Measurements from ENCODE around the gene HUNK.

Gene HUNK

DNA sequence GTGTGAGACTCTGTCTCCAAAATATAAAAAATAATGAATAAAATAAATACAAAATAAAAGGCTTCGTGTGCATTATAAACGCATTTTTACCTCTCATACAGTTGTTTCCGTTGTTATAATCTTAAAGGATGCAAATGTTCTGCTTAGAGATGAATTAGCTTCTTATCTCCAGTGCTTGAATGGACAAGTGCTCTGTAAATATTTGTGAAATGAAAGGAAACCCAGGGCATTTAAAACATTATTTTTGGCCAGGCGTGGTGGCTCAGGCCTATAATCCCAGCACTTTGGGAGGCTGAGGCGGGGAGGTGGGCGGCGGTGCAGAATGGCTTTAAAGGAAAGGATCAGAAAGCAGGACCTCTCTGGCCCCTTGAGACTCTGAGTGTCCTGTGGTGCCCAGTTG is 94.5 kb downstream of the HUNK start:
- H3K9me2 ChIP-seq (replicated peaks; ENCODE audit: control insufficient read depth, low read length), result no peaks in the 10 kb centered on the region

GRCh38 chr21:31972622-31973021 is 99.8 kb downstream of the HUNK start:
- H3K36me3 ChIP-seq (ENCODE audit: control insufficient read depth, low read length), result no peaks in the 10 kb centered on the region
- H3K27me3 ChIP-seq (ENCODE audit: control insufficient read depth, low read length), result no peaks in the 10 kb centered on the region
- H3K9me3 ChIP-seq (ENCODE audit: control insufficient read depth, insufficient read depth, low read length), result no peaks in the 10 kb centered on the region
- H3F3A ChIP-seq (ENCODE audit: control insufficient read depth, insufficient read depth), result no peaks in the 10 kb centered on the region
- H3K27ac ChIP-seq (ENCODE audit: low read depth, low read length), result no peak overlapping the region
- H3K4me3 ChIP-seq (ENCODE audit: low read length), result no peak overlapping the region
- peaks cover 9% of the 10 kb centered on the region for H3K4me1 ChIP-seq (ENCODE audit: control insufficient read depth, low read length)
- TF ChIP-seq EZH2phosphoT487 (IDR thresholded peaks at IDR 0.05; ENCODE audit: borderline replicate concordance, low read length), result no peak
- TF ChIP-seq, protein P1, sequence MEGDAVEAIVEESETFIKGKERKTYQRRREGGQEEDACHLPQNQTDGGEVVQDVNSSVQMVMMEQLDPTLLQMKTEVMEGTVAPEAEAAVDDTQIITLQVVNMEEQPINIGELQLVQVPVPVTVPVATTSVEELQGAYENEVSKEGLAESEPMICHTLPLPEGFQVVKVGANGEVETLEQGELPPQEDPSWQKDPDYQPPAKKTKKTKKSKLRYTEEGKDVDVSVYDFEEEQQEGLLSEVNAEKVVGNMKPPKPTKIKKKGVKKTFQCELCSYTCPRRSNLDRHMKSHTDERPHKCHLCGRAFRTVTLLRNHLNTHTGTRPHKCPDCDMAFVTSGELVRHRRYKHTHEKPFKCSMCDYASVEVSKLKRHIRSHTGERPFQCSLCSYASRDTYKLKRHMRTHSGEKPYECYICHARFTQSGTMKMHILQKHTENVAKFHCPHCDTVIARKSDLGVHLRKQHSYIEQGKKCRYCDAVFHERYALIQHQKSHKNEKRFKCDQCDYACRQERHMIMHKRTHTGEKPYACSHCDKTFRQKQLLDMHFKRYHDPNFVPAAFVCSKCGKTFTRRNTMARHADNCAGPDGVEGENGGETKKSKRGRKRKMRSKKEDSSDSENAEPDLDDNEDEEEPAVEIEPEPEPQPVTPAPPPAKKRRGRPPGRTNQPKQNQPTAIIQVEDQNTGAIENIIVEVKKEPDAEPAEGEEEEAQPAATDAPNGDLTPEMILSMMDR (IDR thresholded peaks at IDR 0.05; ENCODE audit: low read depth, low read length, poor library complexity, severe bottlenecking), result no peak
- no peak overlapping the region for H3K4me2 ChIP-seq (ENCODE audit: low read length)
- no peaks in the 10 kb centered on the region for H3K79me2 ChIP-seq (ENCODE audit: control insufficient read depth, low read length)
- no peaks in the 10 kb centered on the region for H4K20me1 ChIP-seq (ENCODE audit: control insufficient read depth, insufficient read depth, low read depth, low read length)
- no peaks in the 10 kb centered on the region for H3K9me2 ChIP-seq (replicated peaks; ENCODE audit: control insufficient read depth, low read length)

More for the DNA sequence above, 94.5 kb downstream of the HUNK start:
- H3K79me2 ChIP-seq (ENCODE audit: control insufficient read depth, low read length), result no peaks in the 10 kb centered on the region
- no peak overlapping the region for H3K4me3 ChIP-seq (ENCODE audit: low read length)
- H4K20me1 ChIP-seq (ENCODE audit: control insufficient read depth, insufficient read depth, low read depth, low read length), result no peaks in the 10 kb centered on the region
- no peaks in the 10 kb centered on the region for H3F3A ChIP-seq (ENCODE audit: control insufficient read depth, insufficient read depth)
- H3K27ac ChIP-seq (ENCODE audit: low read depth, low read length), result no peak overlapping the region
- TF ChIP-seq EZH2phosphoT487 (IDR thresholded peaks at IDR 0.05; ENCODE audit: borderline replicate concordance, low read length), result no peak
- no peaks in the 10 kb centered on the region for H3K4me1 ChIP-seq (ENCODE audit: control insufficient read depth, low read length)
- H3K4me2 ChIP-seq (ENCODE audit: low read length), result no peak overlapping the region
- H3K9me3 ChIP-seq (ENCODE audit: control insufficient read depth, insufficient read depth, low read length), result no peaks in the 10 kb centered on the region
- H3K27me3 ChIP-seq (ENCODE audit: control insufficient read depth, low read length), result no peaks in the 10 kb centered on the region
- H3K36me3 ChIP-seq (ENCODE audit: control insufficient read depth, low read length), result no peaks in the 10 kb centered on the region

- Histone ChIP-seq H3K79me2 (ENCODE audit: control insufficient read depth, low read length) (no peaks in the 10 kb centered on the region), H3K9me2 (replicated peaks; ENCODE audit: control insufficient read depth, low read length) (no peaks in the 10 kb centered on the region), H3K27me3 (ENCODE audit: control insufficient read depth, low read length) (no peaks in the 10 kb centered on the region), H3K36me3 (ENCODE audit: control insufficient read depth, low read length) (no peaks in the 10 kb centered on the region), H3K27ac (ENCODE audit: low read depth, low read length) (no peak overlapping the region), H3K4me1 (ENCODE audit: control insufficient read depth, low read length) (peaks cover 9% of the 10 kb centered on the region), H3K4me2 (ENCODE audit: low read length) (no peak overlapping the region), H3F3A (ENCODE audit: control insufficient read depth, insufficient read depth) (no peaks in the 10 kb centered on the region), H4K20me1 (ENCODE audit: control insufficient read depth, insufficient read depth, low read depth, low read length) (no peaks in the 10 kb centered on the region), H3K9me3 (ENCODE audit: control insufficient read depth, insufficient read depth, low read length) (no peaks in the 10 kb centered on the region), H3K4me3 (ENCODE audit: low read length) (no peak overlapping the region)
- TF ChIP-seq, protein P1 (IDR thresholded peaks at IDR 0.05; ENCODE audit: low read depth, low read length, poor library complexity, severe bottlenecking), result no peak
These were observed 100.7 kb downstream of the HUNK start for GRCh38 chr21:31973402-31973944.

DNA sequence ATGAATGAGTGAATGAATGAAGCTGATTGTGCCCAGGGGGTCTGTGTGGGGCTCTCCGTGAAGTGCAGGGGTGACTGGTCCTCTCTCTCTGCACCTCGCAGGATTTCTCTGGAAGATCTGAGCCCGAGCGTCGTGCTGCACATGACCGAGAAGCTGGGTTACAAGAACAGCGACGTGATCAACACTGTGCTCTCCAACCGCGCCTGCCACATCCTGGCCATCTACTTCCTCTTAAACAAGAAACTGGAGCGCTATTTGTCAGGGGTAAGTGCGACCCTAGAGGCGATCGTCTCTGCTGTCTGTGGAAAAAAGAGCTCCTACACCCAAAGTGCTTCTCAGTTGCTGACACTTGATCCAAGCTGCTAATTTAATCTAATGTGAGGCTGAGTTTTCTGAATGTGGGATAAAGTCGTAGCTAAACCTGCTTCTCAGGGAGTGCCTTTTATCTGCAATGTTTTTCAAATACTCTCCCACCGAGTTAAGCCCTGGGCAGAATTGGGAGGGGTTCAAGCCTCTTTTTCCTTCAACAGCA is 101.7 kb downstream of the HUNK start:
- no peaks in the 10 kb centered on the region for H3F3A ChIP-seq (ENCODE audit: control insufficient read depth, insufficient read depth)
- no peaks in the 10 kb centered on the region for H3K79me2 ChIP-seq (ENCODE audit: control insufficient read depth, low read length)
- H3K27me3 ChIP-seq (ENCODE audit: control insufficient read depth, low read length), result no peaks in the 10 kb centered on the region
- peaks cover 9% of the 10 kb centered on the region for H3K4me1 ChIP-seq (ENCODE audit: control insufficient read depth, low read length)
- no peak overlapping the region for H3K4me2 ChIP-seq (ENCODE audit: low read length)
- H3K27ac ChIP-seq (ENCODE audit: low read depth, low read length), result no peak overlapping the region
- no peaks in the 10 kb centered on the region for H4K20me1 ChIP-seq (ENCODE audit: control insufficient read depth, insufficient read depth, low read depth, low read length)
- TF ChIP-seq, protein P1 (IDR thresholded peaks at IDR 0.05; ENCODE audit: low read depth, low read length, poor library complexity, severe bottlenecking), result no peak
- no peak for TF ChIP-seq EZH2phosphoT487 (IDR thresholded peaks at IDR 0.05; ENCODE audit: borderline replicate concordance, low read length)
- H3K9me2 ChIP-seq (replicated peaks; ENCODE audit: control insufficient read depth, low read length), result no peaks in the 10 kb centered on the region
- H3K4me3 ChIP-seq (ENCODE audit: low read length), result no peak overlapping the region
- H3K9me3 ChIP-seq (ENCODE audit: control insufficient read depth, insufficient read depth, low read length), result no peaks in the 10 kb centered on the region
- no peaks in the 10 kb centered on the region for H3K36me3 ChIP-seq (ENCODE audit: control insufficient read depth, low read length)

Measured in DOHH2 (cell line).